Hepatocyte (in vitro differentiated cells): ENCODE results near the gene PTPRM. TPM values are rescaled to one million over a fixed set of nuclear protein-coding genes. Genes with fewer than 3 reads are reported as not detected.

Experiments used
- DNase-seq: peaks from one replicate; pipeline ENCODE4 v3.0.0-alpha.2; 2016; ENCODE audit warnings: low spot score
- H2AFZ ChIP-seq: fragments of 200-600 bp; sonication (generic); 2 replicates; pipeline ENCODE4 v1.6.0; 2016; ENCODE audit warnings: antibody characterized with exemption, mild to moderate bottlenecking
- H3K27ac ChIP-seq: fragments of 200-600 bp; sonication (generic); 2 replicates; pipeline ENCODE4 v1.5.1; 2016; ENCODE audit warnings: mild to moderate bottlenecking
- H3K27me3 ChIP-seq: fragments of 200-600 bp; sonication (generic); 2 replicates; pipeline ENCODE4 v1.6.1; 2016
- H3K36me3 ChIP-seq: fragments of 200-600 bp; sonication (generic); replicated peaks from 2 replicates; pipeline ENCODE4 v1.5.1; 2016; ENCODE audit warnings: low read depth; ENCODE audit not compliant: insufficient read depth
- H3K4me1 ChIP-seq: fragments of 200-600 bp; sonication (generic); 2 replicates; pipeline ENCODE4 v1.5.1; 2016; ENCODE audit warnings: mild to moderate bottlenecking, moderate library complexity; ENCODE audit not compliant: insufficient read depth
- H3K4me2 ChIP-seq: fragments of 200-600 bp; sonication (generic); 2 replicates; pipeline ENCODE4 v1.6.0; 2016
- H3K4me3 ChIP-seq: fragments of 200-600 bp; sonication (generic); 2 replicates; pipeline ENCODE4 v1.5.1; 2016; ENCODE audit warnings: mild to moderate bottlenecking
- H3K79me2 ChIP-seq: fragments of 200-600 bp; sonication (generic); 2 replicates; pipeline ENCODE4 v1.6.0; 2017; ENCODE audit warnings: mild to moderate bottlenecking
- H3K9me2 ChIP-seq: fragments of 200-600 bp; sonication (generic); replicated peaks from 2 replicates; pipeline ENCODE4 v1.6.0; 2017; ENCODE audit warnings: mild to moderate bottlenecking; ENCODE audit not compliant: insufficient read depth
- H3K9me3 ChIP-seq: fragments of 200-600 bp; sonication (generic); 2 replicates; pipeline ENCODE4 v1.5.1; 2016; ENCODE audit warnings: low read depth, mild to moderate bottlenecking
- H4K20me1 ChIP-seq: fragments of 200-600 bp; sonication (generic); 2 replicates; pipeline ENCODE4 v1.6.0; 2016; ENCODE audit warnings: mild to moderate bottlenecking; ENCODE audit not compliant: insufficient read depth, poor library complexity, severe bottlenecking
- CTCF ChIP-seq: fragments of 200-600 bp; sonication (generic); IDR thresholded peaks from 2 replicates; pipeline ENCODE4 v1.5.1; 2016; ENCODE audit warnings: antibody characterized with exemption, mild to moderate bottlenecking; ENCODE audit not compliant: poor library complexity
- EZH2 ChIP-seq: fragments of 200-600 bp; sonication (generic); IDR thresholded peaks from 2 replicates; pipeline ENCODE4 v1.6.1; 2016; ENCODE audit warnings: antibody characterized with exemption, mild to moderate bottlenecking, borderline replicate concordance
- EZH2phosphoT487 ChIP-seq: fragments of 200-600 bp; sonication (generic); IDR thresholded peaks from one replicate; pipeline ENCODE4 v1.6.1; 2018; ENCODE audit warnings: antibody characterized with exemption, mild to moderate bottlenecking, low read depth, moderate library complexity; ENCODE audit not compliant: unreplicated experiment, severe bottlenecking
- WGBS: methylation state at CpG from one replicate; pipeline ENCODE4 v1.1.6; 2016; ENCODE audit warnings: low lambda C conversion rate; ENCODE audit errors: missing lambda C conversion rate; 5-methylcytosine and 5-hydroxymethylcytosine counted together
- polyA plus RNA-seq: library from polyadenylated mRNA; unstranded; fragments of >200 nt; fragmentation: Nextera tagmentation; extraction: Ambion mirVana; gene quantifications from 2 replicates; pipeline ENCODE4 v1.2.1, GENCODE V29; 2016
- total RNA-seq: library from RNA; depleted of rRNA; stranded (reverse); fragments of >200 nt; gene quantifications from 2 replicates; pipeline ENCODE4 v1.2.3, GENCODE V29; 2014

PTPRM gene
- total and polyA plus RNA-seq, 2 experiments from 2014 or later, result 26.1 to 47.4 TPM

- Histone ChIP-seq H3K4me2 (no peak overlapping the region), H3K36me3 (no peaks in the 10 kb centered on the region), H3K27ac (no peak overlapping the region)
Measured at GRCh38 chr18:8423051-8423557, 856.0 kb downstream of the PTPRM start.

GRCh38 chr18:8424481-8424880, 857.4 kb downstream of the PTPRM start:
- Histone ChIP-seq H4K20me1 (no peaks in the 10 kb centered on the region), H3K27ac (no peak overlapping the region), H3K79me2 (no peaks in the 10 kb centered on the region), H3K4me2 (no peak overlapping the region), H3K36me3 (no peaks in the 10 kb centered on the region), H3K9me3 (no peaks in the 10 kb centered on the region), H3K4me1 (no peaks in the 10 kb centered on the region), H3K27me3 (no peaks in the 10 kb centered on the region), H3K9me2 (no peaks in the 10 kb centered on the region), H2AFZ (no peak overlapping the region), H3K4me3 (no peak overlapping the region)
- WGBS, result 50% methylated on average over 7 of the region's 7 CpGs
- no peak for TF ChIP-seq CTCF
- TF ChIP-seq EZH2, result no peak
- no peak for TF ChIP-seq EZH2phosphoT487
- no peak for DNase-seq

More at GRCh38 chr18:8423051-8423557, 856.0 kb downstream of the PTPRM start:
- H2AFZ ChIP-seq, result no peak overlapping the region
- H3K79me2 ChIP-seq, result no peaks in the 10 kb centered on the region
- no peaks in the 10 kb centered on the region for H3K27me3 ChIP-seq
- TF ChIP-seq CTCF (no peak), EZH2phosphoT487 (no peak), EZH2 (no peak)
- peak; percentile 41 for DNase-seq
- H3K9me3 ChIP-seq, result no peaks in the 10 kb centered on the region
- no peak overlapping the region for H3K4me3 ChIP-seq
- H4K20me1 ChIP-seq, result no peaks in the 10 kb centered on the region
- no peaks in the 10 kb centered on the region for H3K4me1 ChIP-seq
- no peaks in the 10 kb centered on the region for H3K9me2 ChIP-seq
- WGBS, result 57% methylated on average over 11 of the region's 11 CpGs

- no peak overlapping the region for H2AFZ ChIP-seq
- H4K20me1 ChIP-seq, result no peaks in the 10 kb centered on the region
- no peaks in the 10 kb centered on the region for H3K9me3 ChIP-seq
- TF ChIP-seq CTCF (no peak), EZH2phosphoT487 (no peak), EZH2 (no peak)
- no peaks in the 10 kb centered on the region for H3K9me2 ChIP-seq
- no peaks in the 10 kb centered on the region for H3K27me3 ChIP-seq
- no peak overlapping the region for H3K4me3 ChIP-seq
- no peak overlapping the region for H3K4me2 ChIP-seq
- H3K4me1 ChIP-seq, result no peaks in the 10 kb centered on the region
- DNase-seq, result no peak
- no peak overlapping the region for H3K27ac ChIP-seq
- no peaks in the 10 kb centered on the region for H3K79me2 ChIP-seq
- H3K36me3 ChIP-seq, result no peaks in the 10 kb centered on the region
- WGBS, result 56% methylated on average over 13 of the region's 13 CpGs
Measured at GRCh38 chr18:8424917-8425725, 858.0 kb downstream of the PTPRM start.
